OCI-LY7 (cell line): ENCODE results near the gene GPD2. TPM values are rescaled to one million over a fixed set of nuclear protein-coding genes. Genes with fewer than 3 reads are reported as not detected.

ENCODE experiments used
- BruUV-seq: library from RNA; stranded (reverse); fragments of 400-500 nt; replicated peaks from 2 replicates; lab custom pipeline; 2021; lab: Mats Ljungman, UMichigan
- CTCF ChIA-PET: fragments of 300-600 bp; sonication (Branson Sonifier 250); formaldehyde crosslinking; loops from one replicate; lab custom pipeline; 2022; ENCODE audit warnings: antibody characterized with exemption; ENCODE audit not compliant: unreplicated experiment; lab: Charles Lee
- POLR2A ChIA-PET: fragments of 300-600 bp; sonication (Branson Sonifier 250); formaldehyde crosslinking; loops from one replicate; lab custom pipeline; 2022; ENCODE audit warnings: antibody characterized with exemption; lab: Charles Lee
- DNase-seq: peaks from one replicate; pipeline ENCODE4 v3.0.0-alpha.2; 2015; ENCODE audit warnings: low spot score
- H2AFZ ChIP-seq: fragments of 200-600 bp; sonication (generic), shearing (Covaris generic); 2 replicates; pipeline ENCODE4 v1.6.1; 2014; ENCODE audit warnings: mild to moderate bottlenecking, antibody characterized with exemption, low read length, moderate library complexity
- H3K27ac ChIP-seq: fragments of 200-600 bp; sonication (generic); 2 replicates; pipeline ENCODE4 v1.5.1; 2014; ENCODE audit warnings: mixed run types, low read depth, mild to moderate bottlenecking, moderate library complexity, low read length, inconsistent platforms; ENCODE audit not compliant: poor library complexity, severe bottlenecking
- H3K36me3 ChIP-seq: fragments of 200-600 bp; sonication (generic); 2 replicates; pipeline ENCODE4 v1.6.1; 2014; ENCODE audit warnings: mild to moderate bottlenecking, antibody characterized with exemption, low read length, moderate library complexity, mixed read lengths; ENCODE audit not compliant: insufficient read depth
- H3K4me1 ChIP-seq: fragments of 200-600 bp; sonication (generic); 2 replicates; pipeline ENCODE4 v1.5.1; 2014; ENCODE audit warnings: mild to moderate bottlenecking, low read length; ENCODE audit not compliant: insufficient read depth, poor library complexity, severe bottlenecking
- H3K4me2 ChIP-seq: fragments of 200-600 bp; sonication (generic); 2 replicates; pipeline ENCODE4 v1.6.1; 2014; ENCODE audit warnings: mild to moderate bottlenecking, low read length
- H3K4me3 ChIP-seq: fragments of 200-600 bp; sonication (generic); 2 replicates; pipeline ENCODE4 v1.5.1; 2014; ENCODE audit warnings: mild to moderate bottlenecking, low read depth, low read length; ENCODE audit not compliant: poor library complexity, severe bottlenecking
- H3K79me2 ChIP-seq: fragments of 200-600 bp; sonication (generic); 2 replicates; pipeline ENCODE4 v1.6.1; 2016; ENCODE audit warnings: low read depth, mild to moderate bottlenecking, low read length, moderate library complexity, mixed read lengths; ENCODE audit not compliant: insufficient read depth
- H3K9me2 ChIP-seq: fragments of 200-600 bp; sonication (generic); 2 replicates; pipeline ENCODE4 v1.6.1; 2016; ENCODE audit warnings: mild to moderate bottlenecking, low read length, mixed read lengths; ENCODE audit not compliant: insufficient read depth
- H3K9me3 ChIP-seq: fragments of 200-600 bp; sonication (generic); 2 replicates; pipeline ENCODE4 v1.6.1; 2014; ENCODE audit warnings: mild to moderate bottlenecking, mixed run types, low read length, mixed read lengths
- H4K20me1 ChIP-seq: fragments of 200-600 bp; sonication (generic); 2 replicates; pipeline ENCODE4 v1.6.1; 2014; ENCODE audit warnings: mild to moderate bottlenecking, antibody characterized with exemption, low read length, moderate library complexity, mixed read lengths; ENCODE audit not compliant: insufficient read depth
- EZH2phosphoT487 ChIP-seq: fragments of 200-600 bp; sonication (generic); IDR thresholded peaks from 2 replicates; pipeline ENCODE4 v1.6.1; 2018; ENCODE audit warnings: low read depth, borderline replicate concordance, mild to moderate bottlenecking, mixed run types, antibody characterized with exemption, low read length, moderate library complexity, mixed read lengths
- intact Hi-C: fragments of 100-400 bp; cut with micrococcal nuclease; formaldehyde crosslinking; loops from one replicate; pipeline ENCODE4 v1.10.0; 2022; ENCODE audit not compliant: unreplicated experiment
- total RNA-seq, 2 experiments: library from RNA; depleted of rRNA in 1 of 2; stranded (reverse); fragments of >200 nt in 1 of 2; shearing (Covaris generic) in 1 of 2; gene quantifications; 2 replicates each; pipeline ENCODE4 v1.2.3, GENCODE V29; 2014 to 2022
- TF ChIP-seq, protein P1 (sequence below): fragments of 200-600 bp; sonication (generic); conservative IDR thresholded peaks from 2 replicates; pipeline ENCODE4 v1.5.1; 2014; ENCODE audit warnings: mild to moderate bottlenecking, antibody characterized with exemption, low read length, moderate library complexity, mixed read lengths

The GPD2 gene
- total RNA-seq, 2 experiments from 2014 or later = 6.6 to 20.2 TPM

DNA sequence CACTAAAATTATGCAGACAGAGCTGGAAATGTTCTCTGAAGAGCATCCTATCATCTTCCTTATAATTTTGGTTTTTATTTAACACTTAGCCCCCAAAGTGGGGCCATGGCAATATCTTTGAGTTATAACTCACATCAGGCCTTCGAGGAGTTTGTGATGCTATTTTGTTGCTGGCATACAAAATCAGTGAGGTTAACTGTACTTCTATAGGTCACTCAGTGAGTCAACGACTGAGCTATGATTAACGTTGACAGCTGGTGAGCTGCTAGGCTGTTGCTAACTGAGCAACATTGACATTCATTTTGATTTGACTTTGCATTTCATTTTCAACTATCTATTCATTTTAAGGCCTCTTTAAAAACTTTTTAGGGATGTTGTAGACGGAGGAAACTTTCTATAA lies 50.0 kb downstream of the GPD2 start:
- Histone ChIP-seq H2AFZ (no peak overlapping the region), H3K4me1 (no peaks in the 10 kb centered on the region), H3K36me3 (no peaks in the 10 kb centered on the region), H4K20me1 (no peaks in the 10 kb centered on the region), H3K9me3 (no peaks in the 10 kb centered on the region), H3K4me3 (no peak overlapping the region), H3K27ac (no peak overlapping the region), H3K79me2 (no peaks in the 10 kb centered on the region), H3K9me2 (no peaks in the 10 kb centered on the region), H3K4me2 (no peak overlapping the region)
- no TSS peak for BruUV-seq
- ChIA-PET CTCF (interaction anchor here (0.7 kb wide), 1 partner anchor 23 kb away, joined by 3 read pairs; no protein-coding TSS in a partner anchor), POLR2A (interaction anchor here (1.6 kb wide), 1 partner anchor 20 kb away, joined by 6 read pairs; no protein-coding TSS in a partner anchor)
- intact Hi-C loops = no loop called here
- no peak for DNase-seq
- TF ChIP-seq, protein P1, sequence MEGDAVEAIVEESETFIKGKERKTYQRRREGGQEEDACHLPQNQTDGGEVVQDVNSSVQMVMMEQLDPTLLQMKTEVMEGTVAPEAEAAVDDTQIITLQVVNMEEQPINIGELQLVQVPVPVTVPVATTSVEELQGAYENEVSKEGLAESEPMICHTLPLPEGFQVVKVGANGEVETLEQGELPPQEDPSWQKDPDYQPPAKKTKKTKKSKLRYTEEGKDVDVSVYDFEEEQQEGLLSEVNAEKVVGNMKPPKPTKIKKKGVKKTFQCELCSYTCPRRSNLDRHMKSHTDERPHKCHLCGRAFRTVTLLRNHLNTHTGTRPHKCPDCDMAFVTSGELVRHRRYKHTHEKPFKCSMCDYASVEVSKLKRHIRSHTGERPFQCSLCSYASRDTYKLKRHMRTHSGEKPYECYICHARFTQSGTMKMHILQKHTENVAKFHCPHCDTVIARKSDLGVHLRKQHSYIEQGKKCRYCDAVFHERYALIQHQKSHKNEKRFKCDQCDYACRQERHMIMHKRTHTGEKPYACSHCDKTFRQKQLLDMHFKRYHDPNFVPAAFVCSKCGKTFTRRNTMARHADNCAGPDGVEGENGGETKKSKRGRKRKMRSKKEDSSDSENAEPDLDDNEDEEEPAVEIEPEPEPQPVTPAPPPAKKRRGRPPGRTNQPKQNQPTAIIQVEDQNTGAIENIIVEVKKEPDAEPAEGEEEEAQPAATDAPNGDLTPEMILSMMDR = no peak
- TF ChIP-seq EZH2phosphoT487 = no peak

DNA sequence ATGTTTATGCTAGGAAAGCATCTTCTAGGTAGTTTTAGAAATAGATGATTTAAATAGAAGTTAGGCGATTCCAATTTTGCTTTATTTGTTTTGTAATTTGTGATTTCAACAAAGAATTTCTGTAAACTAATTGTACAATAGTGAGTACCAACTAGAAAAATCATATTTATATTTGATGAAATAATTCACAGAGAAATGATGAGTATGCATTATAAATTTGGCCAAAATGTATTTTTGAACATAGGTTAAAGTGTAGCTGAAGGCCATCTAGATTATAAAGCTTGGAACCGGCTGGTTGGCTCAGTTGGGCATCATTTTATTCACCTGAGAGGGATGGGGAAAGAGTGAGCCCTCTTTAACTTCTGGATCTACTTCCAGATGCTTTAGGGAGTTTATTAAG lies 50.4 kb downstream of the GPD2 start:
- Histone ChIP-seq H3K36me3 (no peaks in the 10 kb centered on the region), H3K79me2 (no peaks in the 10 kb centered on the region), H3K27ac (no peak overlapping the region), H3K9me3 (no peaks in the 10 kb centered on the region), H4K20me1 (no peaks in the 10 kb centered on the region), H3K4me3 (no peak overlapping the region), H3K9me2 (no peaks in the 10 kb centered on the region), H3K4me2 (no peak overlapping the region), H3K4me1 (no peaks in the 10 kb centered on the region), H2AFZ (no peak overlapping the region)
- TF ChIP-seq, protein P1 = no peak
- no peak for TF ChIP-seq EZH2phosphoT487
- ChIA-PET CTCF (interaction anchor here (0.7 kb wide), 1 partner anchor 23 kb away, joined by 3 read pairs; no protein-coding TSS in a partner anchor), POLR2A (interaction anchor here (0.7 to 1.6 kb wide), 2 partner anchors 20 to 975 kb away, joined by 4 to 6 read pairs; no protein-coding TSS in a partner anchor)
- DNase-seq = no peak
- BruUV-seq = no TSS peak
- intact Hi-C loops = no loop called here

DNA sequence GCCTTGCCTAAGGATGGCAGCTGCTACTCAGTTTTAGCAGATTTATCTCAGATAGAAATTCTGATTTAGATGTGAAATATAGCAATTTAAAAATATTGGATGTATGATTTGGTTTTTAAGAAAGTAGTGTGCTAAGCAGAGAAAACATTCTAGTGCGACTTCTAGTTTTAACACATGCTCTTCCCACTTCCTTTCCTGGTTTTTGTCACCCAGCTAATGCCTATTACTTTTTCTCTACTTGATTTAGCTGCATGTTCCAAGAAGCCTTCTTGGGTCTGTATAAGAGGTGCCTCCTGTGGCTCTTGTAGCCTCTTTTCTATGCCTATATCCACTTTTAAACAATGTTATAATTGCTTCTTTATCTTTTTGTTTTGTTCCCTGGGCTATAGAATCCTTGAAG lies 53.0 kb downstream of the GPD2 start:
- H3K4me3 ChIP-seq = no peak overlapping the region
- POLR2A ChIA-PET = no interaction called here
- H3K9me3 ChIP-seq = no peaks in the 10 kb centered on the region
- no peaks in the 10 kb centered on the region for H4K20me1 ChIP-seq
- no peak overlapping the region for H3K4me2 ChIP-seq
- no peaks in the 10 kb centered on the region for H3K4me1 ChIP-seq
- no peaks in the 10 kb centered on the region for H3K9me2 ChIP-seq
- no peak for DNase-seq
- H3K79me2 ChIP-seq = no peaks in the 10 kb centered on the region
- no peak overlapping the region for H2AFZ ChIP-seq
- BruUV-seq = no TSS peak
- CTCF ChIA-PET = no interaction called here
- no peak for TF ChIP-seq EZH2phosphoT487
- TF ChIP-seq, protein P1 = no peak
- intact Hi-C loops = no loop called here
- H3K36me3 ChIP-seq = no peaks in the 10 kb centered on the region
- H3K27ac ChIP-seq = no peak overlapping the region
